Activated CD8-positive, alpha-beta memory T cell treated with anti-CD3 and anti-CD28 coated beads for 1 hour (primary cell): ENCODE measurements around the gene TMTC2.

Experiments
- DNase-seq, 2 donors: peaks; one replicate each; pipeline ENCODE4 v3.0.0-alpha.2; 2020; ENCODE audit warnings: low read depth in 1 of 2; ENCODE audit errors: extremely low read depth in 1 of 2

Gene TMTC2

DNA sequence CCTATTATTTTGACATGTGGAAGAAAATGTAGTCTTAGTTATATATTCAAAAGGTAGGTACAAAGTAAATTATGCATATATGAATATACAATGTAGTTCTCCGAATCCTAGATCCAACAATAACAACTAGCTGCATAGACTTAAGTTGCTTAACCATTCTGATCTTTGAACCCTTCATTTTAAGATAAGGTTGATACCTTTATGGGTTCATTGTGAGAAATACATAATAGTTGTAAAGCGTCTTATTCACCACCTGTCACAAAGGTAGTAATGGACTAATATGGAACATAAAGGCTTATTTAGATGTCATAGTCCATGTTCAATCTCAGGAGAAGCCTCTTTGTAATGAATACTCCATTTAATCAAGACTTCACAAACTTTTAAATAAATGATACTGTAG, 263.6 kb downstream of the TMTC2 start:
- DNase-seq = no peak

DNA sequence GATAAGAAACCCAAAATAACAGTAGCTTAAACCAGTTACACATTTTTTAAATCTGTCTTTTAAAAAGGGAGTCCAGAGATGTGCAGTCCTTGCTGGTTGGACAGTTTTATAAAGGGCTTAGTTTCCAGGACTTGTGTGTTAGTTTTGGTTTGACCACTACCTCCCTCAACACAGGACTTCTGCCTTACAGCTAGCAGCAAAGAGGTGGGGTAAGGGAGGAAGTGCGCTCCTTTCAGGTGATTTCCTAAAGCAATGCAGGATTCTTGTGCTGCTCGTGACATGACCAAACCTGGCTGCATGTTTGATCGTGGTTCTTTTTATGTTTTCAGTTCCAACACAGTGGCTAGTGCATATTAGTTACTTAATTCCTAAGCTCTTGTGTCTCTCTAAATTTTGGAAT, 266.2 kb downstream of the TMTC2 start:
- no peak for DNase-seq

DNA sequence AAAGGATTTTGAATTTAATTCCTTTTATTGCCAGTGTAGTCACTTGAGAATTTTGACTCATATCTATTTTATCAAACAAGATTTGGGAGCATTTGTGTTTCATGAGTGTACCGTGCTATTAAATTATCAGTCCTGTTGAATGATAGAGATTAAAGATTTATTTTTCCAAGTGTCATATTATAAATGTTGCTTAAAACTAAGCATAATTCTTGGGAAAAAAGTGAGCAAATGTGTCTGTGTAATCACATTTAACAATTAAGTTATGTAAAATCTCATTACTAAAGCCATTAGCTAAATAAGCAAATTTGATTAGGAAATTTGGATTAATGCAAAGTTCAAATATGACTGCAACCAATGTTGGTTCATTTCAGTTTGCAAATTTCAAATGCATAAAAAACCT, 266.7 kb downstream of the TMTC2 start:
- no peak for DNase-seq

DNA sequence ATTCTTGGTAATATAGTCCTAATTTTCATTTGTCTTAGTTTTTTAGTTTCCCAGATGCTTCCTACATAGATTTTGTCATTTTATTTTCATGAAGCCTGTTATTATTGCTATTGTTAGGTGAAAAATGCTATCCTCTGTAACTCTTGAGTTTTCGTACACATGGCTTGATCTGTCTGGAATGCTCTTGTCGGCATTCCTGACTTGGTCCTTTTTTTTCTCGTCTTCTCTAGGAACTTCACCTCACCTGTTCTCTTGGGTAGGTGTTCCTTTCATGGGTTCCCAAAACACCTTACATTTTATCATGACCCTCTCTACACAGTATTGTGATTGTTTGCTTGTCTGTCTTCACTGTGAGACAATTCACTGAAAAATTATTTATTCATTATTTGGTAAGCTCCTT, 267.4 kb downstream of the TMTC2 start:
- no peak for DNase-seq

DNA sequence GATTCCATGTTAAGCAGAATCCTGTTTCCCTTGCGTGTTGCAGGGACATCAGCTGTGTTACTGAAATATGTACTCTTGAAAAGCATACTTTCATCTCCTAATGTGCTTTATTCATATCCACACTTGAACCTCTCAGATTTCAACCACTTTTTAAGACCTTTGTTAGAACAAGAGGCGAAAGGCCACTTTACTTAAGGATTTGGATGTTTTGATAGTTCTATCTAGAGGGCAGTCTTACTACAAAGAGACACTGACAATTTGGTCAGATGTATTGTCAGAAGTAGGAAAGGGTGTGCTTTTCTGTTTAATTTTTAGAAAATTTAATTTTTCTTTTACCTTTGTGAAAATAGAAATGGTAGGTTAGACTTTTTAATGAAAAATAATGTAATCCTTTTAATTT, 267.9 kb downstream of the TMTC2 start:
- DNase-seq = no peak

DNA sequence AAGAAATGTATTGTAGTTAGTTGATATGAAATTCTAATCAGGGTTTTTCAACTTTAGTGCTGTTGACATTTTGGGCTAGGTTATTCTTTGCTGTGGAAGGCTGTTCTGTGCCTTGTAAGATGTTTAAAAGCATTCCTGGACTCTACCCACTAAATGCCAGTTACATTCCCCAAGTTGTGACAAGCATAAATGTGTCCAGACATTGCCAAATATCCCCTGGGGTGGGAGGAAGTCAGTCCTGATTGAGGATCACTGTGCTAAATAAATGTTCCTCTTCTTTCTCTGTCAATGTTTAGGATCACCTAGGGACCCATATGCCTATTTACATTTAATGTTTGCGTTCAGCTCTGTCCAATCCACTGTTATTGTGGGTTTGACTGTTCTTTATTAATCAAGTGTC, 268.3 kb downstream of the TMTC2 start:
- no peak for DNase-seq

DNA sequence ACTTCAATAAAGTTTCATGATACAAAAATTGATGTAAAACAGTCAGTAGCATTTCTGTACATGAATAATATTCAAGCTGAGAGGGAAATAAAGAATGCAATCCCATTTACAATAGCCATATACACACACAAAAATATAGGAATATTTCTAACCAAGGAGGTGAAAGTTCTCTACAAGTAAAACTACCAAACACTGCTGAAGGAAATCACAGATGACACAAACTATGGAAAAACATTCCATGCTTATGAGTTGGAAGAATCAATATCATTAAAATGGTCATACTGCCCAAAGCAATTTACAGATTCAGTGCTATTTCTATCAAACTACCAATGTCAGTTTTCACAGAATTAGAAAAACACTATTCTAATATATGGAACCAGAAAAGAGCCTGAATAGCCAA, 272.3 kb downstream of the TMTC2 start:
- DNase-seq = no peak

DNA sequence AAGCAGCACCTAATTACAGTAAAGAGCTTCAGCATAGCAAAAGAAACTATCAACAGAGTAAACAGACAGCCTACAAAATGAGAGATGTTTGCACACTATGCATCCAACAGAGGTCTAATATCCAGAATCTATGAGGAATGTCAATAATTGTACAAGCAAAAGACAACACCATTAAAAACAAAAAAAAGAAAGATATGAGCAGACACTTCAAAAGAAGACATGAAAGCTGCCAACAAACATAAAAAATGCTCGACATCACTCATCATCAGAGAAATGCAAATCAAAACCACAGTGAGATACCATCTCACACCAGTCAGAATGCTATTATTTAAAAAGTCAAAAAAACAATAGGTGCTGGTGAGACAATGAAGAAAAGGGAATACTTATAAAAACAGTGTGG, 273.1 kb downstream of the TMTC2 start:
- DNase-seq = no peak

DNA sequence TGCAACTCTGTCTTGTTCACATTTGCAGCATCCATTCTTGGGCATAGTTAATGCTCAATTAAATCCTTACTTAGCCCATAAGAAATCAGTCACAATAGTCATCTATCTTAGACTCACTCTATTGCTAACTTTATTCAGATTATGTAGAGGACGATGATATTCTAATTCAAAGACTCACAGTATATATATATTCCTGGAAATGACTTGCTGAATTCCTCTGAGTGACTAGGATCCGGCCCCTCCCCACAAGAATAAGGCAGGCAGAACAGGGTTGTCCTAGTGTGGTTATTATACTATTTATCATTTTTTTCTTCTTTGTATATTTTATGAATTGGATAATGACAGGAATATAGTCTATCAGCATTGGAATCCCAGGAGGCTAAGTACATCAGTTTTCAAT, 275.1 kb downstream of the TMTC2 start:
- no peak for DNase-seq

DNA sequence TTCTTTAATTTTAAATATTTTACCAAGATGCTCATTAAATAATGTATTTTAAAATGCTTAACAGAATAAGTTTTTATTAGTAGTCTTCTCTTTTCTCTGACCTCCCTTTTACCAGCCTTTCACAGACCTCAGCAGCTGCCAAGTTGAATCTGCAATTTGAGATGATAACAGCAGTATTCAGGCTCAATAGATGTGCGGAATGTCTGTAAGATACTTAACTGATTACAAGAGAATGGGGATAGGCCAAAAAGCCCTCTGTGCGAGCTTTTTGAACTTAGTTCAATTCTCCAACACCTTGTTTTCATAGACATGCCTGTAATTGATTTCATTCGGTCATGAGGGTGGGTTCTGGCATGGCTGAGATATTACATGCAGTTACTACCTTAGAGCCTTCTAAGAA, 277.2 kb downstream of the TMTC2 start:
- DNase-seq = no peak

DNA sequence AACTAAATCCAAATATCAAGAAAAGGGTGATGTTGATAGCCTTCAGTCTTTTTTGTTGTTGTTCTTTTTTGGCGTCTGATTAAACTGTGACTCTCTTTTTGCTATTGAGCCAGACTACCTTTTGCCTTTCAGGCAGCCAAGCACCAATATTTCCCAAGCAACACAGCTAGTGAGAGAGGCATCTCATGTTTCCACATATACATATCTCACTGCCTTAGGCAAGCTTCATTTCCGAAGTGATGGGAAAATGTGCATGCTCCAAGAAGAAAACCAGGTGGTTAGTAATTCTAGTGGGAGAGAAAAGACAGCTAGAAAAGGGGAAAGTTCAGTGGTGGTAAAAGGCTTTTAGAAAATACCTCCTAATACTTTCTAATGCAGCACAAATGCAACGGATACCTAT, 277.7 kb downstream of the TMTC2 start:
- no peak for DNase-seq

DNA sequence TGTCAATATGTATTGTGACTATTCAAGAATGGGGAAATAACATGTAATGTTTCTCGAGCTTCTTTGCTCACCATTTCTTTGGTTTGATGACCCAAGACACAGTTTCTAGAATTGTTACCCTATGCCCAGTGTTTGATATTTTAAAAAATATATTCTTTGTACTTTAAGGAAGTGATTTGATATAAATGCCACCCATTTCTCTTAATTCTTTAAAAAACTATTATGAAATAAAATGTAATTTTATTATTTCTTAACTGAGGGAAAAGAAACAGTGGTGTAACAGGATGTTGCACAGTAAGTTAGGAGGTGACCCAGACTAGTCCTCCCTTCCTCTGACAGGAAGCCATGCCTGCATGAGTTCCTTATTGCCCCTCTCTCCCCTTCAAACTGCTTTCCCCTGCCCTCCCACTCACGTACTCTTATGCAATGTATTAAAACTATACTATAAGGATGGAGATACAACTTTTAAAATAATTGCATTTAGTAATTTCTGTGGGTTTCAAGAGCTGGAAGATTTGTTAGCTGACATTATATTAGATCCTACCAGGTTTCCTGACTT, 279.4 kb downstream of the TMTC2 start:
- no peak for DNase-seq

DNA sequence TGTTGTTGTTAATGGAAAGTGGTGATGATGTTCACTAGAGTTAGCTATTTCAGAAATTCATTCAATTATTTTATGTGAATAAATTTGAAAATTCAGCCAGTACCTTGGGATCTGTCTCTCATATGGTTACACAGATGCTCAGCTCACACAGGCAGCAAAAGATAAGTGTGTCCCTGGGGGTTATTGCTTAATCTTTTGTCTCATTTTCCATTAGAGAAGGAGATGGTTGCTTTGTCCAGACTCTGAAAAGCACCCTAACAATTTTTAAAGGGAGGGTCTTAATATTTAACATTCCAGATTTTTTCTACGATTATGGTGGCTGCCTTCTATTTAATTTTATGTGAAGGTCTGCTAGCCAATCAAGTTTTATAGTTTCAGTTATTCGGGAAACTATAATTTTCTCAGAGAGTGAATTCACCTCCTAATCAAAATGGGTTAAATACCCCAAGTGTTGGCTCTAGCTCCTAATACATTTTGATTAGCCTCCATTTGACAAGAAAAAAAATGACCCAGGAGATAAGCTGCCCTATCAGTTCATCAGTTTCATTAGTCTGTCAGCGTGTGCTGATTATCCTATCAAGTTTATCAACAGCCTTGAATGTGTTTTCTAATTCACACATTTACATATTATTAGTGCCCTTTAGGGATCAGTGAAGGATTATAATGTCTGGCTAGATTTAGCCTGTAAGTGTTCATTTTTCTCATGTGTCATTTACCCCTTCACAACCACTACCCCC, 282.1 kb downstream of the TMTC2 start:
- no peak for DNase-seq

DNA sequence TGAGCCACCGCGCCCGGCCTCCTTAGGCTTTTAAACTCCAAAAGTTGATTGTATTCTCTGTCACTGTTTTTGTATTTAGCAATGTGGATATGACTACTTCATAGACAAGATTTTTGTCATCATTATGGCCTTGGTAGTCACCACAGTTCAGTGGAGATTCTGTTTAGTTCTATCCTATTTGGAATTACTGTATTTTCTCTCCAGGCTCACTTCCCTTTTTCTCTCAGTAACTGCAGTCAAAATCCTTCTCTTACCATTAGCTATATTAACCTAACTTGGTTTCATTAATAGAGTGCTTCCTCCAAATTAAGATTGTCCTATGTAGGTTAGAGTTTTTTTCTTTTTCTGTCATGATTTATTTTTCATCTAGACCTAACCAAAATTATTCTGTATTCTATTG, 283.9 kb downstream of the TMTC2 start:
- DNase-seq = no peak

DNA sequence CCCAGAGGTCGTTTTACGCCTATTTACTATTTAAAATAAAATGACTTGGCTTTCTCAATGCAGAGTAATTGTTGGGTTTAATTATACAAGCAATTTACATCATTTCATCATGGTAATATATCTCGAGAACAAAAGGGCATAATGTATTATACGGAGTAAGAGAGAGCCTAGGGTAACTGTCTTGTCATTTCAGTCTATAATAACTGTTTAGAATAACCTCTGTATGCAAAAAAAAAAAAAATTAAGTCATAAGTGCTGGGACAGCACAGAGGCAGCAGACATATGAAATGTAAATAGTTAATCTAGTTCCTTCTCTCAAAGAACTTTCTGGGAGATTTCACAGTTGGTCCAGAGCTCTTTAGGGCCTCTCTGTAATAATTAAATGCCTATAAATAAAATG, 284.9 kb downstream of the TMTC2 start:
- no peak for DNase-seq

DNA sequence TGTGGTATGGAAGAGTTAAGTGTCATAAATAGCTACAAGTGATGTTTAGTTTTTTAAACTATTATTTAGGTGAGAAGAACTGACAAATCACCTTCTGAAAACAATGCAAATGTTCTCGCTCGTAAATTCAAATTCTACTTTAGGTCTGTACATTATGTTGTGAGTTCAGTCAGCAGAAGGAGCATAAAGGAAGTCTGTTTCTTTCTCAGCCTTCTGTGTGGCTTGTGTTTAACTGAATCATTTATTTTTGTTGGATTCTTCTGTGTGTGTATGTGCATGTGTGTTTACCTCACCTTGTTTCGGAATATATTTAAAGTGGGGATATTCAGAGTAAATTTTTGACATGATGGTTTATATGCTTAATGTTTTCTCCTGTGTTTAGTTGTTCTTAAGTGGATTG, 285.9 kb downstream of the TMTC2 start:
- no peak for DNase-seq

DNA sequence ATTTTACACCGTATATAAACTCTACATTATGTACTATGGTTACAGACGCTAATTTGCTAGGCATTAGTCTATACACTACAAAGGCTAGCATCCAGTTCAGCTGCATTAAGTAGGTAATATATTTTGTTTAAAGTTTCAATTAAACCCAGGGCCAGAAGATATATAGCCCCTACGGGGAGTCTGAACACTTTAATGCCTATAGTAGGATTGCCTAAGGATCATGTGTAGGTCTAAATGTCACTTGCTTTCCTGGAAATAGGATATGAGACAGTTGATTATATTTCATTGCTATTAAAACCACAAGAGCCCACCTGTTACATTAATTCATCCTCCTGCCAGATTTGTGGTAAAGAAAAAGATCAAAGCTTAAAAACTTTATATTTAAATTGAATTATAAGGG, 286.9 kb downstream of the TMTC2 start:
- no peak for DNase-seq

DNA sequence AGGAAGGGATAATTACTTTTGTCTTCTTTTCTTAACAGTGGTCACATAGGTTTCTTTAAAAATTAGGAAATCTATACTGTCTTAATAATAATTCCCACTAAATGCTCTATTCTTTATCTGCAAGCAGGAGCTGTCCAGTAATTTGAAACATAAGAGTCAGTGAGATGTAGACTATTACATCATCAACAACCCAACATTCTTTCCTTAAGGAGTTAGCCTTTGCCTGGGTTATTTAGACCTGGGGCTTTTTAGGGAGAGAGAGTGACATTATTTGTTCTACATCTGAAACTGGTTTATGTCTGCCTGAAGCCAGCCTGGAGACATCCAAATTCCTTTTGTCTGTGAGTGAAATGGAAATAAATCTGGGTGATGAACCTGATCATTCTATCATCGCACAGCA, 294.4 kb downstream of the TMTC2 start:
- no peak for DNase-seq

DNA sequence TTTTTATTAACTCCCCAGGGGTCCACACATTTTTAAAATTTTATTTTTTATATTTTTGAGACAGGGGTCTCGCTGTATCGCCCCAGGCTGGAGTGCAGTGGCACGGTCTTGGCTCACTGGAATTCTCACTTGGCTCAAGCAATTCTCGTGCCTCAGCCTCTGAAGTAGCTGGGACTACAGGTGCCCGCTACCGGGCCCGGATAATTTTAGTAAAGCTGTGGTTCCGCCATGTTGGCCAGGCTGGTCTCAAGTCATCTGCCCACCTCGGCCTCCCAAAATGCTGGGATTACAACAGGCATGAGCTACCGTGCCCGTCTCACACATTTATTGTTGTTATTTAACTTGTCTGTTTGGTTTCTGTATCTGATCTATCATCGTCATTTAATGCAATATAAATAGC, 307.4 kb downstream of the TMTC2 start:
- DNase-seq = no peak

DNA sequence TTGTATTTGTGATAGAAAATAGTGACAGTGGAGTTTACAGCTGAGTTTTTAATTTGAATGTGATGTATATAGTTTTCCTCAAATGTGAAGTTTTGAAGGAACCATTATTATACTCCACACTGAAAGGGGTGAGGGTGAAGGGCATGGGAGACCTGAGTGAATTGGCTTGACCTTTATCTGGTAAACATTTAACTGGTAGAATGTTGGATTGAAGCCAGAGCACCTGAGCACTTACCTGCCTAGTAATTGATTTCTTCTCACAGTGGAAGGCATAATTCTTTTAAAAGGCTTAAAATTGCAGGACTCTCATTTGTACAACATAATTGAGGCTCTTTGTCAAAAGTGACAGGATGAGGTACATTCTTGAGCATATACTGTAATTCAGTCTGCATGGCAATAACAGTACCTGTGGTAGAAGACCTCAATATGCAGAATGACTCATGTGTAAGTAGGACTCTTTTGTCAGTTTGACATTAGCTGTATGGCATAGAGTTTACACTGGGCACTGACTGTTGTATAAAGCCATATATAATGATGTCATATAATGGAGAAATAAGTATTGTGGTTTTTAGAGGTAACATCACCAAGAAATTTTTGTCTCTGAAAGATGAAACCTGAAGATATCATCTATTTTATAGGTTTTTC, 309.6 kb downstream of the TMTC2 start:
- DNase-seq = no peak

DNA sequence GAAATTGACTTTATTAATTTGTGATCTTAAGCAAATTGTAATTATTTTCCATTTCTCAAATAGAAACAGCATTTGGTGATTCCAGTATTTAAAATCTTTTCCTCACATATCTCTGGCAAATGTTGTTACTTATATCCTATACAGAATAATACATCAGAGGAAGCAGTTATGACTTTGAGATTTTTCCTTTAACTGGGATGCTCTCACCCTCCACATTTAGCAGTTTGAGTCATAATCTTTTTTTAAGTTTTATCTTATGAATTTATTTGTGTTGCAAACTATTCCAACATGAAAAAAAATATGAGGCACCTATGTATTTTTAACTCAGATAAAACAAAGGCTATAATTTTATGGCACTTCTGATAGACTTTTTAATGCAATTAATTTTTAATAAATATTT, 311.8 kb downstream of the TMTC2 start:
- no peak for DNase-seq

DNA sequence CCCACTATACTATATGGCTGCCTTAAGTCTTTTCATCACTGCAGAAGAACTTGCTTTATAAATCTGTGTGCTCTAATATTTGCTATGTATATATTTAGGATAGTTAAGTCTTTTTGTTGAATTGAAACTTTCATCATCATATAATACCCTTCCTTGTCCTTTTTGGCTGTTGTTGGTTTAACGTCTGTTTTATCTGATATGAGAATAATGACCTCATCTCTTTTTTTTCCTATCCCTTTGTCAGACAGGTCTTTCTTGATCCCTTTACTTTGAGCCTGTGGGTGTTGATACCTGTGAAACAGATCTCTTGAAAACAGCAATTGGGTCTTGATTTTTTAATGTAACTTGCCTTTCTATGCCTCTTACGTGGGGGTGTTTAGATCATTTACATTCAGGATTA, 316.3 kb downstream of the TMTC2 start:
- DNase-seq = no peak
